ENCODE data around the gene ARHGAP40.
A peak's percentile ranks its signal among the peaks of the same experiment; 100 is the strongest.

ARHGAP40 gene

GRCh38 chr20:38680500-38681306 is 79.1 kb downstream of the ARHGAP40 start:
- Histone ChIP-seq H3K4me3 (ENCODE audit: low read depth, low read length) (no peak overlapping the region), H3K36me3 (ENCODE audit: control insufficient read depth in 2 of 2, insufficient read depth in 1 of 2, low read length in 2 of 2) (no peaks in the 10 kb centered on the region), H3K9me3 (ENCODE audit: control insufficient read depth, insufficient read depth, low read depth, low read length) (no peaks in the 10 kb centered on the region), H3K27ac (ENCODE audit: extremely low read depth, low read depth, low read length) (no peak overlapping the region), H3K4me1 (ENCODE audit: control insufficient read depth, insufficient read depth, low read length) (no peaks in the 10 kb centered on the region)
- TF ChIP-seq, protein P1, sequence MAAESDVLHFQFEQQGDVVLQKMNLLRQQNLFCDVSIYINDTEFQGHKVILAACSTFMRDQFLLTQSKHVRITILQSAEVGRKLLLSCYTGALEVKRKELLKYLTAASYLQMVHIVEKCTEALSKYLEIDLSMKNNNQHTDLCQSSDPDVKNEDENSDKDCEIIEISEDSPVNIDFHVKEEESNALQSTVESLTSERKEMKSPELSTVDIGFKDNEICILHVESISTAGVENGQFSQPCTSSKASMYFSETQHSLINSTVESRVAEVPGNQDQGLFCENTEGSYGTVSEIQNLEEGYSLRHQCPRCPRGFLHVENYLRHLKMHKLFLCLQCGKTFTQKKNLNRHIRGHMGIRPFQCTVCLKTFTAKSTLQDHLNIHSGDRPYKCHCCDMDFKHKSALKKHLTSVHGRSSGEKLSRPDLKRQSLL (tag by site-specific recombination; IDR thresholded peaks at IDR 0.05), result no peak
- TF ChIP-seq ZNF423 (tag by site-specific recombination; IDR thresholded peaks at IDR 0.05) (no peak), ZNF792 (tag by site-specific recombination; IDR thresholded peaks at IDR 0.05) (no peak), KLF16 (tag by site-specific recombination; IDR thresholded peaks at IDR 0.05) (no peak), PRDM10 (tag by site-specific recombination; IDR thresholded peaks at IDR 0.05) (peak; percentile 28; the same call in 1 of the 2 replicates)
- TF ChIP-seq, protein P2, sequence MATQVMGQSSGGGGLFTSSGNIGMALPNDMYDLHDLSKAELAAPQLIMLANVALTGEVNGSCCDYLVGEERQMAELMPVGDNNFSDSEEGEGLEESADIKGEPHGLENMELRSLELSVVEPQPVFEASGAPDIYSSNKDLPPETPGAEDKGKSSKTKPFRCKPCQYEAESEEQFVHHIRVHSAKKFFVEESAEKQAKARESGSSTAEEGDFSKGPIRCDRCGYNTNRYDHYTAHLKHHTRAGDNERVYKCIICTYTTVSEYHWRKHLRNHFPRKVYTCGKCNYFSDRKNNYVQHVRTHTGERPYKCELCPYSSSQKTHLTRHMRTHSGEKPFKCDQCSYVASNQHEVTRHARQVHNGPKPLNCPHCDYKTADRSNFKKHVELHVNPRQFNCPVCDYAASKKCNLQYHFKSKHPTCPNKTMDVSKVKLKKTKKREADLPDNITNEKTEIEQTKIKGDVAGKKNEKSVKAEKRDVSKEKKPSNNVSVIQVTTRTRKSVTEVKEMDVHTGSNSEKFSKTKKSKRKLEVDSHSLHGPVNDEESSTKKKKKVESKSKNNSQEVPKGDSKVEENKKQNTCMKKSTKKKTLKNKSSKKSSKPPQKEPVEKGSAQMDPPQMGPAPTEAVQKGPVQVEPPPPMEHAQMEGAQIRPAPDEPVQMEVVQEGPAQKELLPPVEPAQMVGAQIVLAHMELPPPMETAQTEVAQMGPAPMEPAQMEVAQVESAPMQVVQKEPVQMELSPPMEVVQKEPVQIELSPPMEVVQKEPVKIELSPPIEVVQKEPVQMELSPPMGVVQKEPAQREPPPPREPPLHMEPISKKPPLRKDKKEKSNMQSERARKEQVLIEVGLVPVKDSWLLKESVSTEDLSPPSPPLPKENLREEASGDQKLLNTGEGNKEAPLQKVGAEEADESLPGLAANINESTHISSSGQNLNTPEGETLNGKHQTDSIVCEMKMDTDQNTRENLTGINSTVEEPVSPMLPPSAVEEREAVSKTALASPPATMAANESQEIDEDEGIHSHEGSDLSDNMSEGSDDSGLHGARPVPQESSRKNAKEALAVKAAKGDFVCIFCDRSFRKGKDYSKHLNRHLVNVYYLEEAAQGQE (tag by site-specific recombination; IDR thresholded peaks at IDR 0.05), result peak; percentile 98
- ChIA-PET POLR2A (interaction anchor here (0.6 kb wide), 1 partner anchor 59 kb away, joined by 3 read pairs; no protein-coding TSS in a partner anchor), CTCF (interaction anchor here (1.5 to 2.4 kb wide), 2 partner anchors 22 to 41 kb away, joined by 3 to 8 read pairs; no protein-coding TSS in a partner anchor)

GRCh38 chr20:38685271-38685670 is 83.7 kb downstream of the ARHGAP40 start:
- TF ChIP-seq ZNF292 (tag by site-specific recombination; IDR thresholded peaks at IDR 0.05; ENCODE audit: borderline replicate concordance, low read depth) (no peak), ZNF624 (tag by site-specific recombination; IDR thresholded peaks at IDR 0.05) (no peak), ZNF473 (tag by site-specific recombination; IDR thresholded peaks at IDR 0.05) (no peak), ZNF654 (tag by site-specific recombination; IDR thresholded peaks at IDR 0.05; ENCODE audit: low read depth) (no peak)
- ChIA-PET POLR2A (no interaction called here), CTCF (interaction anchor here (0.8 to 1.3 kb wide), 2 partner anchors 26 to 37 kb away, joined by 3 to 4 read pairs; no protein-coding TSS in a partner anchor)
- no peaks in the 10 kb centered on the region for H3K4me1 ChIP-seq (ENCODE audit: control insufficient read depth, insufficient read depth, low read length)
- no peak overlapping the region for H3K27ac ChIP-seq (ENCODE audit: extremely low read depth, low read depth, low read length)
- no peaks in the 10 kb centered on the region for H3K9me3 ChIP-seq (ENCODE audit: control insufficient read depth, insufficient read depth, low read depth, low read length)
- no peak overlapping the region for H3K4me3 ChIP-seq (ENCODE audit: low read depth, low read length)
- H3K36me3 ChIP-seq (ENCODE audit: control insufficient read depth in 2 of 2, insufficient read depth in 1 of 2, low read length in 2 of 2), result no peaks in the 10 kb centered on the region

- TF ChIP-seq ZBTB44 (tag by site-specific recombination; IDR thresholded peaks at IDR 0.05), result 0 out of 2 replicates have a peak, but pooled peaks have one; percentile 14
- TF ChIP-seq, protein P2 (tag by site-specific recombination; IDR thresholded peaks at IDR 0.05), result peak; percentile 98
- TF ChIP-seq ZNF561 (tag by site-specific recombination; IDR thresholded peaks at IDR 0.05; ENCODE audit: borderline replicate concordance), result no peak
- Histone ChIP-seq H3K27ac (ENCODE audit: extremely low read depth, low read depth, low read length) (no peak overlapping the region), H3K4me1 (ENCODE audit: control insufficient read depth, insufficient read depth, low read length) (no peaks in the 10 kb centered on the region), H3K36me3 (ENCODE audit: control insufficient read depth in 2 of 2, insufficient read depth in 1 of 2, low read length in 2 of 2) (no peaks in the 10 kb centered on the region), H3K9me3 (ENCODE audit: control insufficient read depth, insufficient read depth, low read depth, low read length) (no peaks in the 10 kb centered on the region), H3K4me3 (ENCODE audit: low read depth, low read length) (no peak overlapping the region)
- POLR2A ChIA-PET, result no interaction called here
- CTCF ChIA-PET, result interaction anchor here (0.8 kb wide), 1 partner anchor 27 kb away, joined by 3 read pairs; no protein-coding TSS in a partner anchor
Observed at GRCh38 chr20:38685853-38686473, 84.4 kb downstream of the ARHGAP40 start.
